ENCODE results near the gene SPR. TPM values are rescaled to one million over a fixed set of nuclear protein-coding genes. Genes with fewer than 3 reads are reported as not detected.

SPR gene
- total and polyA plus RNA-seq, 2 of the 13 experiments (the other 11 are each of a cell fraction or from before 2014, with no cell fraction given), result 34.0 to 96.0 TPM

- TF ChIP-seq ZNF646 (CRISPR knock-in tag; IDR thresholded peaks at IDR 0.05), result peak; percentile 66; the same call in 1 of the 2 replicates
- no peak for TF ChIP-seq ZNF230 (CRISPR knock-in tag; IDR thresholded peaks at IDR 0.05)
- peak; percentile 45; the same call in 1 of the 2 replicates for TF ChIP-seq SALL1 (CRISPR knock-in tag; IDR thresholded peaks at IDR 0.05)
- TF ChIP-seq MYPOP (CRISPR knock-in tag; IDR thresholded peaks at IDR 0.05), result peak; percentile 25; the same call in 1 of the 2 replicates
- TF ChIP-seq TEAD3 (CRISPR knock-in tag; optimal IDR thresholded peaks at IDR 0.05; ENCODE audit: borderline replicate concordance), result peak; percentile 12
- TF ChIP-seq ZNF501 (CRISPR knock-in tag; IDR thresholded peaks at IDR 0.05), result 0 out of 2 replicates have a peak, but pooled peaks have one; percentile 26
- TF ChIP-seq, protein P1, sequence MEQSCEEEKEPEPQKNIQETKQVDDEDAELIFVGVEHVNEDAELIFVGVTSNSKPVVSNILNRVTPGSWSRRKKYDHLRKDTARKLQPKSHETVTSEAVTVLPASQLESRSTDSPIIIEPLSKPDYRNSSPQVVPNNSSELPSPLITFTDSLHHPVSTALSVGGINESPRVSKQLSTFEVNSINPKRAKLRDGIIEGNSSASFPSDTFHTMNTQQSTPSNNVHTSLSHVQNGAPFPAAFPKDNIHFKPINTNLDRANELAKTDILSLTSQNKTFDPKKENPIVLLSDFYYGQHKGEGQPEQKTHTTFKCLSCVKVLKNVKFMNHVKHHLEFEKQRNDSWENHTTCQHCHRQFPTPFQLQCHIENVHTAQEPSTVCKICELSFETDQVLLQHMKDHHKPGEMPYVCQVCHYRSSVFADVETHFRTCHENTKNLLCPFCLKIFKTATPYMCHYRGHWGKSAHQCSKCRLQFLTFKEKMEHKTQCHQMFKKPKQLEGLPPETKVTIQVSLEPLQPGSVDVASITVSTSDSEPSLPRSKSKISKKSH (CRISPR knock-in tag; IDR thresholded peaks at IDR 0.05; ENCODE audit: borderline replicate concordance), result peak; percentile 58; the same call in 1 of the 2 replicates
- no peak for TF ChIP-seq PHB2 (IDR thresholded peaks at IDR 0.05; ENCODE audit: partially characterized antibody)
- peak; percentile 75; the same call in 1 of the 2 replicates for TF ChIP-seq NFKB2 (CRISPR knock-in tag; IDR thresholded peaks at IDR 0.05; ENCODE audit: borderline replicate concordance)
- TF ChIP-seq REL (CRISPR knock-in tag; conservative IDR thresholded peaks at IDR 0.05), result no peak
- peak; percentile 19; the same call in 1 of the 2 replicates for TF ChIP-seq CTCF (CRISPR knock-in tag; IDR thresholded peaks at IDR 0.05)
- no peak for TF ChIP-seq ARID2 (CRISPR knock-in tag; IDR thresholded peaks at IDR 0.05; ENCODE audit: borderline replicate concordance)
- TF ChIP-seq, protein P2, sequence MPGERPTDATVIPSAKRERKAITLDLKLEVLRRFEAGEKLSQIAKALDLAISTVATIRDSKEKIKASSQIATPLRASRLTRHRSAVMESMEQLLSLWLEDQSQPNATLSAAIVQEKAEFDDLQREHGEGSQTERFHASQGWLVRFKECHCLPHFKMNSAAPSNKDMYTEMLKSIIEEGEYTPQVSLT (CRISPR knock-in tag; IDR thresholded peaks at IDR 0.05; ENCODE audit: borderline replicate concordance, low read depth), result no peak
- TF ChIP-seq ISX (CRISPR knock-in tag; conservative IDR thresholded peaks at IDR 0.05), result no peak
- TF ChIP-seq PBX2 (CRISPR knock-in tag; IDR thresholded peaks at IDR 0.05), result no peak
- no peak for TF ChIP-seq POLR2AphosphoS2 (IDR thresholded peaks at IDR 0.05; ENCODE audit: low read depth, low read length)
- no peak for TF ChIP-seq NCOA5 (CRISPR knock-in tag; IDR thresholded peaks at IDR 0.05)
Observed at GRCh38 chr2:72895759-72896281, 8.6 kb downstream of the SPR start (continued).
